ENCODE measurements around the gene ANKRD10.

ANKRD10 gene

GRCh38 chr13:110944968-110945927 is 30.4 kb upstream of the ANKRD10 start:
- no peak for DNase-seq

GRCh38 chr13:110944121-110944967 is 29.5 kb upstream of the ANKRD10 start:
- DNase-seq: peak; percentile 8 to 31

- no peak for DNase-seq
Measured at GRCh38 chr13:110942248-110942981, 27.5 kb upstream of the ANKRD10 start.

DNA sequence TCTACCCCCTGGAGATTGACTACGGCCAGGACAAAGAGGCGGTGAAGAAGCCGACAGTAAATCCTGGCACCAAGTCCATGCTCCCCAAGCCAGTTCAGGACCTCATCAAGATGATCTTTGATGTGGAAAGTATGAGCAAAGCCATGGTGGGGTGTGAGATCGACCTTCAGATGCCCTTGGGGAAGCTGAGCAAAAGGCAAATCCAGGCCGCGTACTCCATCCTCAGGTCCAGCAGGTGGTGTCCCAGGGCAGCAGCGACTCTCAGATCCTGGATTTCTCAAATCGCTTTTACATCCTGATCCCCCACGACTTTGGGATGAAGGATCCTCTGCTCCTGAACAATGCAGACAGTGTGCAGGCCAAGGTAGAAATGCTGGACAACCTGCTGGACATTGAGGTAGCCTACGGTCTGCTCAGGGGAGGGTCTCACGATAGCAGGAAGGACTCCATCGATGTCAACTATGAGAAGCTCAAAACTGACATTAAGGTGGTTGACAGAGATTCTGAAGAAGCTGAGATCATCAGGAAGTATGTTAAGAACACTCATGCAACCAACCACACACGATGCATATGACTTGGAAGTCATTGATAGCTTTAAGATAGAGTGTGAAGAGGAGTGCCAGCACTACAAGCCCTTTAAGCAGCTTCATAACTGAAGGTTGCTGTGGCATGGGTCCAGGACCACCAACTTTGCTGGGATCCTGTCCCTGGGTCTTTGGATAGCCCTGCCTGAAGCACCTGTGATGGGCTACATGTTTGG is 24.0 kb upstream of the ANKRD10 start:
- DNase-seq: peak in 1 of 2 donors; percentile 14

DNA sequence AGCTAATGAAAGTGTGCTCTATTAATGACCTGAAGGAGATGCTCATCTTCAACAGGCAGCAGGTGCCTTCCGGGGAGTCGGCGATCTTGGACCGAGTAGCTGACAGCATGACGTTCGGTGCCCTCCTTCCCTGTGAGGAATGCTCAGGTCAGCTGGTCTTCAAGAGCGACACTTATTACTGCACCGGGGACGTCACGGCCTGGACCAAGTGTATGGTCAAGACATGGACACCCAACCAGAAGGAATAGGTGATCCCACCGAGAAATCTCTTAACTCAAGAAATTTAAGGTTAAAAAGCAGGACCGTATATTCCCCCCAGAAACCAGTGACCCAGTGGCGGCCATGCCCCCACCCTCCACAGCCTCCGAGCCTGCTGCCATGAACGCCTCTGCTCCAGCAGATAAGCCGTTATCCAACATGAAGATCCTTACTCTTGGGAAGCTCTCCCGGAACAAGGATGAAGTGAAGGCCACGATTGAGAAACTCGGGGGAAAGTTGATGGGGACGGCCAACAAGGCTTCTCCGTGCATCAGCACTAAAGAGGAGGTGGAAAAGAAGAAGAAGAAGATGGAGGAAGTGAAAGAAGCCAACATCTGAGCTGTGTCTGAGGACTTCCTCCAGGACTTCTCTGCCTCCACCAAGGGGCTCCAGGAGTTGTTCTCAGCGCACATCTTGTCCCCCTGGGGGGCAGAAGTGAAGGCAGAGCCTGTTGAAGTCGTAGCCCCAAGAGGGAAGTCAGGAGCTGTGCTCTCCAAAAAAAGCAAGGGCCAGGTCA is 22.8 kb upstream of the ANKRD10 start:
- DNase-seq: peak; percentile 39 to 46

- no peak for DNase-seq
Measured at GRCh38 chr13:110936519-110936918, 21.6 kb upstream of the ANKRD10 start.

GRCh38 chr13:110932588-110932987 is 17.7 kb upstream of the ANKRD10 start:
- no peak for DNase-seq

GRCh38 chr13:110929104-110929777 is 14.4 kb upstream of the ANKRD10 start:
- no peak for DNase-seq

GRCh38 chr13:110925023-110925612 is 10.2 kb upstream of the ANKRD10 start:
- DNase-seq: no peak

GRCh38 chr13:110924639-110924934 is 9.7 kb upstream of the ANKRD10 start:
- DNase-seq: no peak

- DNase-seq: no peak
Measured at GRCh38 chr13:110923777-110924638, 9.1 kb upstream of the ANKRD10 start.

- no peak for DNase-seq
Measured at GRCh38 chr13:110923086-110923485, 8.2 kb upstream of the ANKRD10 start.

DNA sequence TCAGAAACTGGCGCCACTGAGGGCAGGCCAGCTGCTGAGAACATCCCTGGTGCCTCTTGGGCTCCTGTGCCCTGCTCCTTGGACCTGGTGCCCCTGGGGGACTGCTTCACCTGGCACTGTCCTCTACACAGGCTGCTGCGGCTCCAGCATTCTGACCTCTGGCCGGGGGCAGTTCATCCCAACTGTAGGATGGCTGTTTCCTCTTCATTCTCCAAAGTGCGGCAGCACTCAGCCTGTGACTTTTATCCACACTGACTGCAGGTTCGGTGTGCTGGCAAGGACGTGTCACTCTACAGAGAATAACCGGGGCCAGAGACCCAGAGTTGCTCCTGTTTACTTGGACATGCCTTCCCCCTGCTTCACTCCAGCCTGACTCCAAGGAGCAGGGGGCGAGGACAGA is 7.6 kb upstream of the ANKRD10 start:
- DNase-seq: no peak

GRCh38 chr13:110921695-110922094 is 6.8 kb upstream of the ANKRD10 start:
- DNase-seq: no peak

GRCh38 chr13:110921209-110921608 is 6.3 kb upstream of the ANKRD10 start:
- no peak for DNase-seq

DNA sequence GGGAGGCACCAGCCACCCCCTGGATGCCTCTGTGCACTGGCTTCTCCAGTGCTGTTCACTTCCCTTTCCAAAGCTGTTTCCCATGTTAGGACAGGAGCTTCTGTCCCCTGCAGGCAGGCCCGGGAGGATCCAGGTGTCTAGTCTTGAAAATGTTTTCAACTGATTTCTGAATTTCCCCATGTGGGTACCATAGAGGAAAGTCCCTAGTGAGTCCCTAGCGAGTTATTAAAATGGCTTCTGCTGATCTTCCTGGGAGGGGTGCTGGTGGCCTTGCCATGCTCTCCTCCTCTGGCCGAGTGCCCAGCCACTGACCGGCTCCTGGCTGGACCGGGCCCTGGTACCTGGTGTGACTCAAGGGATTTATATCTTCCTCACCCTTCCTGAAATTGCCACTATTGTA is 5.2 kb upstream of the ANKRD10 start:
- no peak for DNase-seq

- peak; percentile 78 to 98 for DNase-seq
Measured at GRCh38 chr13:110916301-110917142, 1.7 kb upstream of the ANKRD10 start.

DNA sequence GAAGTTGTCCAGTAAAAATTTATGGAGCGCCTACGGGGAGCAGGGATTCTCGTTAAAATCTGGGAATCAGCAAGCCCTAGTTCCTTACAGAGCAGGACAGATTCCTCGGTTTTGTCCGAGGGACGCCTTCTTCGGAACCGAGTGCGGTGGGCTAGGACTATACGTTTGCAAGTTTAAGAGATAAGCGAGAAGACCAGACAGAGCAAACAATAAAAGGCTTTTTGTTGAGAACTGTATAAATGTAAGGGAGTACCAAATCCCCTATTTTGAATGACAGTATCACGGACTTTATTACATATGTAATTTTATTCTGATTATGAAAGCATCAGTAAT is 971 bp upstream of the ANKRD10 start:
- DNase-seq: no peak
